ENCODE data around the gene CASP9. TPM values are rescaled to one million over a fixed set of nuclear protein-coding genes. Genes with fewer than 3 reads are reported as not detected.

The CASP9 gene
- total and polyA plus RNA-seq, 2 experiments from 2014 or later = 7.7 to 25.0 TPM

- no peak for TF ChIP-seq EZH2 (IDR thresholded peaks at IDR 0.05; ENCODE audit: low read depth, unreplicated experiment)
- TF ChIP-seq CTCF (conservative IDR thresholded peaks at IDR 0.05; ENCODE audit: low read depth in 2 of 2) = no peak
- TF ChIP-seq ETS1 (IDR thresholded peaks at IDR 0.05) = no peak
- no peak for TF ChIP-seq STAT1 (IDR thresholded peaks at IDR 0.05; ENCODE audit: unreplicated experiment)
- TF ChIP-seq ZNF114 (CRISPR knock-in tag; IDR thresholded peaks at IDR 0.05) = no peak
Observed at GRCh38 chr1:15543589-15544568, 19.9 kb upstream of the CASP9 start (continued).

GRCh38 chr1:15543251-15543588 lies 19.2 kb upstream of the CASP9 start:
- Histone ChIP-seq H4K20me1 (replicated peaks; ENCODE audit: insufficient read depth) (no peaks in the 10 kb centered on the region; the same call in 1 of the 2 replicates), H3K9me2 (ENCODE audit: insufficient read depth) (no peaks in the 10 kb centered on the region), H3K36me3 (ENCODE audit: insufficient read depth) (peaks cover 7% of the 10 kb centered on the region; the same call in 1 of the 2 replicates), H3K4me2 (no peak overlapping the region), H3K4me1 (ENCODE audit: insufficient read depth) (no peaks in the 10 kb centered on the region), H3K27me3 (ENCODE audit: insufficient read depth) (no peaks in the 10 kb centered on the region), H3K79me2 (replicated peaks; ENCODE audit: insufficient read depth) (no peaks in the 10 kb centered on the region), H3K4me3 (no peak overlapping the region), H2AFZ (no peak overlapping the region), H3F3A (replicated peaks; ENCODE audit: low read depth) (no peaks in the 10 kb centered on the region), H3K27ac (ENCODE audit: low read depth) (no peak overlapping the region)
- H3K27ac Mint-ChIP-seq = no peak overlapping the region
- H3K36me3 Mint-ChIP-seq (ENCODE audit: low read depth) = peaks cover 35% of the 10 kb centered on the region
- no peaks in the 10 kb centered on the region for H3K4me1 Mint-ChIP-seq
- ATAC-seq (no peak), DNase-seq (ENCODE audit: low spot score) (no peak)
- H3K9me3 Mint-ChIP-seq = no peaks in the 10 kb centered on the region
- no peak overlapping the region for H3K4me3 Mint-ChIP-seq
- TF ChIP-seq EZH2 (IDR thresholded peaks at IDR 0.05; ENCODE audit: low read depth, unreplicated experiment) = no peak
- no peak for TF ChIP-seq JUNB (IDR thresholded peaks at IDR 0.05; ENCODE audit: unreplicated experiment)
- no peak for TF ChIP-seq ETS1 (IDR thresholded peaks at IDR 0.05)
- TF ChIP-seq NANOG (IDR thresholded peaks at IDR 0.05; ENCODE audit: borderline replicate concordance) = no peak
- TF ChIP-seq REST (IDR thresholded peaks at IDR 0.05; ENCODE audit: unreplicated experiment) = no peak
- no peak for TF ChIP-seq EZH2phosphoT487 (IDR thresholded peaks at IDR 0.05; ENCODE audit: unreplicated experiment)
- no peak for TF ChIP-seq POLR2AphosphoS5 (IDR thresholded peaks at IDR 0.05; ENCODE audit: low read depth)
- no peak for TF ChIP-seq ZNF331 (CRISPR knock-in tag; IDR thresholded peaks at IDR 0.05; ENCODE audit: low read depth)
- no peaks in the 10 kb centered on the region for H3K27me3 Mint-ChIP-seq (ENCODE audit: insufficient read depth, low read depth, poor library complexity)
